Measurements from ENCODE around the gene CCDC63.

The CCDC63 gene

DNA sequence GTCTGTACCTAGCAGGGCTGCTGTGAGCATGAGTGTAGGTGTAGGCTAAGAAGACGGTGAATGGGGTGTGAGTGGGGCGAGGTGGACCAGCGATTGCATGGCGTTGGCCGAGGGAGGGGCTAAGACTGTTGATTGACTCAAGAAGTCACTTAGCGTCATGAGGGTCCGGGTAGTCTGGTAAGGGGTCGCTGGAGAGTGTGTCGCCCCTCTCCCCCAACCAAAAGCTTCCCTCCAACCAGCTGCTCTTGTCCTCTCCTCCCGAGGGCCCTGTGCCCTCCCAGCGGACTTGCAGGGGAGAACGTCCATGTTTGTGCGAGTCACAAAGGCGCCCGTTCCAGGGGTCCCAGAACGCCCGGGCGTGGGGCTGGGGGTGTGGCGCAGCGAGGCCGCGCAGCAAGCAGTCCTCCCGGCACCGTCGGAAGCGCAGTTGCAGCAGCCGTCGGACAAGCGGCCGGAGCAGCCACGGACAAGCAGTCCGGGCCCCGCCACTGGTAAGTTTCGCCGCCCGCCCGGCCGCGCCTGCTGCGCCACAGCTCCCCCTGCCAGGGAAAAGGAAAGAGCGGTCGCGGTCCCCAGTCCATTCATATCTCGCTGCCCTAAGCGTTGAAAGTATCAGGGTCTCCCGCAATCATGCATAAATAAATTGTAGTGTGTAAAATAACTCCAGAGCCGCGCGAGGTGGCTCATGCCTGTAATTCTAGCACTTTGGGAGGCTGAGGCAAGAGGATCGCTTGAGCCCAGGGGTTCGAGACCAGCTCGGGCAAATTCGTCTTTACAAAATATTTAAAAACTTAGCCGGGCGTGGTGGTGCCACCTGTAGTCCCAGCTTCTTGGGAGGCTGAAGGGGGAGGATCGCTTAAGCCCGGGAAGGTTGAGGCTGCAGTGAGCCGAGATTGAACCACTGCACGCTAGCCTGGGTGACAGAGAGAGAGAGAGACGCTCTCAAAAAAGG is at the start of gene CCDC63:
TSS of gene CCDC63 (plus strand) at position 373 of the 952 bp plus-strand sequence. CDS start 5,968 bp downstream, outside the sequence.
- FAIRE-seq: no peak

GRCh38 chr12:110798461-110798860 is 48.3 kb upstream of the CCDC63 start:
- no peak for FAIRE-seq

DNA sequence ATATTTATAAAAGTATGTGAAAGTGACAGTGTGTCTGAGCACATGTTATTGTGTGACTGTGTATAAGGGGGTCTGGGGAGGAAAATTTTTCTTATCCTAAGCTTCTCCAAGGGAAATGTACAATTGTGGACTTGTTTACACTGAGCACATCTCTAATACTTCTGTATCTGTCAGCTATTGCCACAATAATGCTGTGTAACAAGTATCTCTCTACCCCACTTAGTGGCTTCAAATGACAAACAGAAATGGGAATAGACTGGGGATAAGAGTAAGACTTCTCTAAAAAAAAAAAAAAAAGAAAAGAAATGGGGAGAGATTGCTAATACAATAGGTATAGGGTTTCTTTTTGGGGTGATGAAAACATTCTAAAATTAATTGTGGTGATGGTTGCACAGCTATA is 44.3 kb upstream of the CCDC63 start:
- FAIRE-seq: no peak

DNA sequence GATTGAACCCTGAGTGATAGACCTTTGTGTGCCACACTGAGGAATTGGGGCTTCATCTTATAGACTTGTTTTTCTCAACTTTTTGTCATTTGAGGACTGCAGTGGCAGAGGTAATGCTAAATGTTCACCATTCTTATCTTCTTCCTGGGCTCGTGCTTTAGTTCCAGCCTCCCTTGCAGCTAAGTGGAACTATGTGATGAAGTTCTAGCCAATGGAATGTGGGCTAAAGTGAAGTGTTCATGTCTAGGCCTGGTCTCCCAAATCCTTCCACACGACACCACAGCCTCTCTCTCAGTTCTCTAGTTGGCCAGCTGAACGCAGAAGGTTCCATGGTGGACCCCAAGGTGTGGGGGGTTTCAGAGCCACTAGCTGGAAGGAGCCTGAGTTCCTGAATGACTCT is 42.4 kb upstream of the CCDC63 start:
- FAIRE-seq: no peak

- no peak for FAIRE-seq
Measured at GRCh38 chr12:110807640-110808039, 39.1 kb upstream of the CCDC63 start.

DNA sequence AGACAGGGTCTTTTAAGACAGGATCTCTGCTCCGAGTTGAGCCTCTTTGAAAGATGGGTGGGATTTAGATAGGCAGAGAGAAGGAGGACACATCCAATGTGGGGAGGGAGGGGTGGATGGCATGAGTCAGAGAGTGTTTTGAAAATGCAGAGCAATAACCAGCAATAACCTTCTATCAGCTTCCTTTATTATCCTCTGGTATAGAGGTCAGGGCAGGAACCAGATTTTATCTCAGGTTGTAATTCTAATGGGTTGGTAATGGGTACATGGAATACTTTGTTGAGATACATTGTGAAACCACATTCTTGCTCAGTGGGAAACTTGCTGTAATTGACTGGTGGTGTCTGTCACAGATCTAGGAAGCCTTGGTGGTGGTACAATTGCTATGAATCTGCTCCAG is 37.6 kb upstream of the CCDC63 start:
- no peak for FAIRE-seq

GRCh38 chr12:110811972-110812371 is 34.8 kb upstream of the CCDC63 start:
- FAIRE-seq: no peak

DNA sequence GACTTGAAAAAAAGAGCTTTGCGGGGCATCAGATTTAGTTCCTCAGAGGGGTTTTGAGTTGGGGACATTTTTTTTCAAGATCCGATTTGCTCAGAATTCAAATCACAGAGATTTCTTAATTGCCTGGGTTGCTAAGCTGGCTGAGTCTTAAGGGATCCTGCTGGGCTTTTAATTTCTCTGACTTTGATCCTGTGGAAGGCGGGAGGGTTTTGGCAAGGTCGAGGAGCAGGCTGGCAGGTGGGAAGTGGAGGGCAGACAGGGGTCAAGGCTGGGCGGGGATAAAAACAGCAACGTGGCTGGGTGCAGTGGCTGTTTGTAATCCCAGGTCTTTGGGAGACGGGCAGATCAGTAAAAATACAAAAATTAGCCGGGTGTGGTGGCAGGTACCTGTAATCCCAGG is 33.5 kb upstream of the CCDC63 start:
- no peak for FAIRE-seq

- no peak for FAIRE-seq
Measured at GRCh38 chr12:110813756-110814155, 33.0 kb upstream of the CCDC63 start.

- FAIRE-seq: no peak
Measured at GRCh38 chr12:110816248-110816647, 30.5 kb upstream of the CCDC63 start.

DNA sequence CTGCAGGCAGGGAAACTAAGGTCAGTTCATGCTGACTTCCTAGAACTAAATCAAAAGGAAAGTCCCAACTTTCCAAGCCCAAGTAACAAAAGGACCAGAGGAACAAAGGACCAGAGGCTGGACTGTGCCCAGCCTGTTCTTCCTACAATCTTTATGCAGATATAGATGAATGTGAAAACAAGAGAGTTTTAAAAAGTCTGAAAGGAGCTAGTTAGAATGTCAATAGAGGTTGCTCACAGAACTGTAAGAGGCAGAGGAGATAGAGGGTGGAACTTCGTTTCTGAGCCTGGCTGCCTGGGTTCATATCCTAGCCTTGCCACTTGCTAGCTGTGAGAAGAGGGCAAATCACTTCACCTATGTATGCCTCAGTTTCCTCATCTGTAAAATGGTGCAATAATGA is 30.0 kb upstream of the CCDC63 start:
- no peak for FAIRE-seq

- no peak for FAIRE-seq
Measured at GRCh38 chr12:110818511-110818910, 28.3 kb upstream of the CCDC63 start.

- FAIRE-seq: no peak
Measured at GRCh38 chr12:110819150-110819549, 27.6 kb upstream of the CCDC63 start.

DNA sequence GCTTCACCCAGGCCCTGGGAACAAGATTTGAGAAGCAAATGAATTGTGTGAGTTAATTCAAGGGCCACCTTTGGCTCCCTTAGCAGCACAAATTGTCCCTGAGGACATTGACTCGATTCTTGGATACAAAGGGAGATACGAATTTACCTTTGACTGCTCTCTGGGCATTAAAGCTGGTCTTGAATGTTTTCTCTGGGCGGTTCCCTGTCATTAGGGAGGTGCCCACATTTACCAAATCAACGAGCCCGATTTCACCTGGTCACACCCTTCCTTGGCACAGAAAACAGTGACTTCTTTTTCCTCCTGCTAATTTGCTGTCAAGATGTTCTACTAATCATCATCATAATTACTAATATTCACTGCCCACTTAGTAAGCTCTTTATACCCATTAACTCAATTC is 27.1 kb upstream of the CCDC63 start:
- FAIRE-seq: no peak

DNA sequence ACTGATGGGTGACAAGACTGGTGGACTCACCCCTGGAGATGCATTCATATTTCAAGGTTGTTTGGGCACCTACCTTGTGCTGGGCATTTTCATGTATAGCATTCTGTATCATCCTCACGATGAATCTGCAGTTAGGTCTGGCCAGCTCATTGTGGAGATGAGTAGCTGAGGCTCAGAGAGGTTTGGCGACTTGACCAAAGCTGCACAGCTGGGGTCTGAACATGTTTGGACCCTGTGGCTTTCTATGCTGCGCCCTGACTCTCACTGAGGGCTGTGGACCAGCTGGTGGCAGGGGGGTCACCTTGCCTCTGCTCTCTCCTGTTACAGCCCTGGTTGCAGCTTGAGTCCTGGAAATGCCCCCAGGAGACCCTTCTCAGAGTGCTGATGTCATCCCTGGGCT is 24.9 kb upstream of the CCDC63 start:
- no peak for FAIRE-seq

- FAIRE-seq: no peak
Measured at GRCh38 chr12:110822821-110823415, 23.9 kb upstream of the CCDC63 start.

- FAIRE-seq: no peak
Measured at GRCh38 chr12:110824342-110824741, 22.4 kb upstream of the CCDC63 start.

DNA sequence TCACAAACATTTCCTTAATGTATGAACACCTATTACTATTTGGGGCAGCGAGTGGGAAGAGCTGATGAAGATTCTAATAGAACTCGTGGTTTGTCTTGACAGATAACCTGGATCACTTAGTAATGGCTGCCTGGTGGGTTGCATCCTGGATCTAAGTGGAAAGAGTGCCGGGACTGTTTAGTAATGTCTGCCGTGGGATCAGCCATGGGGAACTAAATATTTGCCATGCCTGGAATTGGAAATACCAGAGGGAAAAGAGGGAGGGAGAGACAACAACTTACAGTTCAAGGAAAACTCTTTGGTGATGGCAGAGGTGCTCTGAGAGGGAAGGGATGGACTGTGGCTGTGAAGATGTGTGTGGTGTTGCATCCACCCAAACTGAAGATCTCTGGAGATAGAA is 21.3 kb upstream of the CCDC63 start:
- FAIRE-seq: no peak

DNA sequence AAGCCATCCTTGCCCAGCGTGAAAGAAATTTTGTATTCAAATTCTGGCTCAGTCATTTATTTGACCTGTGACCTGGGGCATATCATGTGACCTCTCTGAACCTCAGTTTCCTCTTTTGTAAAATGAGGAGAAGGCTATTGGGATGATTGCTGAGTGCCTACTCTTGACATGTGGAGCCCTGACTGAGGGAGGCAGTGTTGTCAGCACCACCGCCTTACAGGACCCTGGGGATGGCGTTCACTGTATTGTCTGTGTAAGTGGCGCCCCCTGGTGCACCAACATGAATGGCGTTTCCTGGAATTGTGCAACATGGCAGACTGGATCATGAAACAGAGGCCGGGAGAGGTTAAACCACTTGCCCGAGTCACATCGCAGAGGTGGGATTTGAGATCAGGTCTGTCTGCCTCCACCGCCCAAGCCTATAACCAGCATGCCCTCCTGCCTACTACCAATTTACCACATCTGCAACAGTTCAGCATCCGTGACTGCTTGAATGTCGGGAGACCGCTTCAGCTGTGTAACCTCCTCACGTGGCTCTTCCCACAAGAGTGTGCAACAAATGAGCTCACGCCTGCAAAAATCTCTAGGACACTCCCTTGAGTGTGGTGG is 20.1 kb upstream of the CCDC63 start:
- no peak for FAIRE-seq

DNA sequence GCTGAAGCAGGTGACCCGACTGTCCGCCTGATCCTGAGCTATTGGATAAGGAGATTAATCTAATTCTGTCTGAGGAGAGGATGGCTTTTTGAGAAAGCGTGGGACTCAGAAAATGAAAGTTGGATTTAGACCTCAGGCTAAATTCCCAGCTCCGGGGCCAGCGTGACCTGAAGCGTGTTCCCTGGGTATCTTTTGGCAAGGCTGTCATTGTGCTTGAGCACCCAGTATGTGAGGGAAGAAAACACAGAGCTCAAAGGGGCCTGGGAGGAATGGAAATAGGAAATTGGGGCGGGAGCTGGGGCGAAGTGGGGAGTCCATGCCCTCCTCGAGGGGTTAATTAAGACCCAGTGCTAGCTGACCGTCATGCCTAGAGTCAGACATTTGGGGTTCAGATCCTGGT is 17.5 kb upstream of the CCDC63 start:
- no peak for FAIRE-seq

DNA sequence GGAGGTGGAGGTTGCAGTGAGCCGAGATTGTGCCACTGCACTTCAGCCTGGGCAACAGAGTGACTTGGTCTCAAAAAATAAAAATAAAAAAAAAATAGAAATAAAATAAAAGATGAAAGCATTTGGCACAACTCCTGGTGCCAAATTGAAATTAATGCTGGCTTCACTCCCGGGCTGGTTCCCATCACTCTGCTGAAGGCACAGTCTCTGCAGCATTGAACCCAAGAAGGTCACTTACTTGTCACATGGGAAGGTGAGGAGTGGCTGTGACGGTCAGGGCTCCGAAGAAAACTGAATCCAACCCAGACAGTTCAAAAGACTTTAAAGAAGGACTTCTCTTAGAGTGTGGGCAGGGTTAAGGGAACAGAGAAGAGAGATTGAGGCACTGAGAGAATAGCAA is 10.5 kb upstream of the CCDC63 start:
- no peak for FAIRE-seq

- no peak for FAIRE-seq
Measured at GRCh38 chr12:110841007-110841406, 5.8 kb upstream of the CCDC63 start.

DNA sequence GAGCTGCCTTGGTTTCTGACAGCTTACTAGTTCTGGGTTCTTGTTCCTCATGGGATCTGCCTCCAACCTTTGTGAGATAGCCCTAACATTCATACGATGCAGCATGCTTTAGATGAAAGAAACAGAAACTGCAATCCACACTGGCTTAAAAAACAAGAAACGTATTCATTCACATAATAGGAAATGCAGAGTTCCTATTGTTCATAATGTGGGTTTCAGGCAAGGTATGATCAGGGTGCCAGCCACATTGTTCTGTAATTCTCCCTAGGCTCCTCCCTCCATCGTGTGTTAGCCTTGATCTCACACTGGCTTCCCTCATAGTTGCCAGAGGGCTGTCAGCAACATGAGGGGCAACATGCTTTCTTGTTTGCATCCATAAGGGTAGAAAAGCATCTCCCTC is 2.7 kb upstream of the CCDC63 start:
- no peak for FAIRE-seq
